ENCODE data around the gene PSMD12.
"Not testable (repeated sequence)": the region's sequence is repeated elsewhere in the genome, so short reads cannot be mapped to it uniquely, and the experiment has no call there.

Gene PSMD12

DNA sequence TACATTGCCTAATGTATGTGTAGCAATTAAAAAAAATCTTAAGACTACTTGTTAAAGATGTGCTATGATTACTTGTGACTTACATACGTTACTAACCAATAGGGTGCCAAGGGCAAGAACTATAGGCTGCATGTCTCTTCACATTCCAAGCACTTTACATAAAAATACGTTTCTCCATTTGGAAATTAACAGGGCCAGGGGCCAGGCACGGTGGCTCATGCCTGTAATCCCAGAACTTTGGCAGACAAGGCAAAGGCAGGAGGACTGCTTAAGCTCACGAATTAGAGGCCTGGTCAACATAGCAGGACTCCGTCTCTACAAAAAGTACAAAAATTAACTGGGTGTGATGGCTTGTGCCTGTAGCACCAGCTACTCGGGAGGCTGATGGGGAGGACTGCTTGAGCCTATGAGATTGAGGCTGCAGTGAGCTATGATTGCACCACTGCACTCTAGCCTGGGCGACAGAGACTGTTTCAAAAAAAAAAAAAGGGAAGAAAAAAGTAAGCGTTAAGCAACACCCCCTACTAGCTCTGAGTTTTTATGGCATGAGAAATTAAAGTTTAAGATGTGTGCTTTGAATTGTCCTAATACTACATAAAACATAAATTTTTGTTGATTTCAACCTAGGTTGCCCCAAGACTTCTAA lies 12.3 kb downstream of the PSMD12 start:
- DNase-seq (ENCODE audit: low read depth), result no peak

DNA sequence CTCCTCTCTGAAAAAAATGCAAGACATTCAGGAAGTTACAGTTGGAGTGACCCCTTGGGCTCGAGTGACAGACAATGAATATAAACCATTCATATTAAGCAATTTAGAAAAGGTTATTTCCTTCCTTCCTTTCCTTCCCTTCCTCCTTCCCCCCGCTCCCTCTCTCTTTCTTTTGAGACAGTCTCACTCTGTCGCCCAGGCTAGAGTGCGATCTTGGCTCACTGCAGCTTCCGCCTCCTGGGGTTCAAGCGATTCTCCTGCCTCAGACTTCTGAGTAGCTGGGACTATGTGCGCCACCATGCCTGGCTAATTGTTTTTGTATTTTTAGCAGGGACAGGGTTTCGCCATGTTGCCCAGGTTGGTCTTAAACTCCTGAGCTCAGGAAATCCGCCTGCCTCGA lies 13.2 kb downstream of the PSMD12 start:
- DNase-seq (ENCODE audit: low read depth), result no peak

DNA sequence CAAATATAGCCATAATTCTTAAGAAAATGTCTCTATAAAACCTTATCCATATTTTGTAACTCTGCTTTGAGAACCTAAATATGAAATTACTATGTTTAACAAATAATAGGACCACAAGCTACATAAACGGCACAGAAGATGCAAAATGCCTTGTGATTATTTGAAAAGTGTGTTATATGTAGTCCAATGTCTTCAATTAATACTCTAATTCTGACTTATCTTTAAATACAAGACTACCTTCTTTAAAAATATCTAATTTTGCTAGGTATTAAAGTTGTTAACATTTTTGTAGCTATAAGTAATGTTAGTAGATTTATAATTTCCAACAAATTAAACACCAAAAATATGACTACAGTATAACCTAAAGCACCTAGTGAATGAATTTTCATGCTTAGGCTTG lies 17.0 kb downstream of the PSMD12 start:
- DNase-seq (ENCODE audit: low read depth), result no peak

DNA sequence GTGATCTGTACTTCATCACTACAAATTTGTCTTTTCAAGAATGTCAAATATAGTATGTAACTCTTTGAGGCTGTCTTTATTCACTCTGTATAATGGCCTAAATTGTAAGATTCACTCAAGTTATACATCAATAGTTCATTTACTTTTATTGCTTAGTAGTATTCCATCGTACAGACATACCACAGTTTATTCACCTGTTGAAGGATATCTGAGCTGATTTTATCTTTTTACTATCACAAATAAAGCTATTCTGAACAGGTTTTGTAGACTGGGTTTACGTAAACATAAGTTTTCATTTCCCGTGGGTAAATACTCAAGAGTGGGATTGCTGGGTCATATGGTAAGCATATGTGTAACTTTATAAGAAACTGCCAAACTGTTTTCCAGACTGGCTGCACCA lies 18.6 kb downstream of the PSMD12 start:
- DNase-seq (ENCODE audit: low read depth), result no peak

DNA sequence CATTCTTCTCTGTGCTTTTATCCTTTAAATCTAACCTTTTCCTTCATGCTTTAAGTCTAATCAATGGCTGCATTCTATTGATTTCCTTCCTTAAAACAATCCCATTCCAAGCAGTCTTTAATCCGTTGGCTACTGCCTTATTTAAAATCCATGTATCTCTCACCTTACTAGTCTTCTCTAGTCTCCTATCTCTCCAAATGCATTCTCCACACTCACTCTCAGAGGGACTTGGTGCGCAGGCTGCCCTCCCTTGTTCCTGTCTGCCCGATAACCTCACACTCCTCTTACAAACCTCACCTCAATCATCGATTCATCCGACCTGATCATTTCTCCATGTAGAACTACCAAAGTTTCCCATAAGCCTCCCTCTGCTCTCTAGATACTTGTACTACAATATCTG lies 23.1 kb downstream of the PSMD12 start:
- no peak for DNase-seq (ENCODE audit: low read depth)

DNA sequence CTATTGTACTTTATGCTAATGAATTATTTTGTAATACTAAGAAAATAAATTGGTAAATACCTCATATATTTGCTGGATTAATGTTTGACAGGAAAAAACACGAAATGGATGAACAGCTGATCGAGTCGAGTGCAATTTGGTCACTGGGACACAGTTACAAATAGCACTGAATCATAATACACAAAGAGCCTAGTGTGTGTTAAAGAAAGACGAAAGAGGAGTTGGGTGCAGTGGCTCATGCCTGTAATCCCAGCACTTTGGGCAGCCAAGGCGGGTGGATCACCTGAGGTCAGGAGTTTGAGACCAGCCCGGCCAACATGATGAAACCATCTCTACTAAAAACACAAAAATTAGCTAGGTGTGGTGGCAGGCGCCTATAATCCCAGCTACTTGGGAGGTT lies 28.0 kb downstream of the PSMD12 start:
- not testable (repeated sequence) for DNase-seq (ENCODE audit: low read depth)

DNA sequence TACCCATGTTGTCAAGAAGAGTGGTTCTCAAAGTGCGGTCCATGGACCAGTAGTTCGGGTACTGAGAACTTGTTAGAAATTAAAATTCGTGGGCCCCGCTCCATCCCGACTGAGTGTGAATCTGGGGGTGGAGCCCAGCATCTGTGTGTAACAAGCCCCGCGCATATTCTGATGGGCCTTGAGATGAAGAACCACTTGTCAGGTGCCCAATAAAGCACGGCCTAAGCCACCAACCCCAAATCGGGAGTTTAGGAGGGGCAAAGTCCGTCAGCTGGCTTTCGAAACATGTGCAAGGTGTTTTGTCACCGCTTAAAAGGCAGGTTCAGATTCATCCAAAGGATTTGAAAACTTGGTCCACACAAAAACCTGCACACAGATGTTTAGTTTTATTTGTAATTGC lies 29.5 kb downstream of the PSMD12 start:
- no peak for DNase-seq (ENCODE audit: low read depth)

DNA sequence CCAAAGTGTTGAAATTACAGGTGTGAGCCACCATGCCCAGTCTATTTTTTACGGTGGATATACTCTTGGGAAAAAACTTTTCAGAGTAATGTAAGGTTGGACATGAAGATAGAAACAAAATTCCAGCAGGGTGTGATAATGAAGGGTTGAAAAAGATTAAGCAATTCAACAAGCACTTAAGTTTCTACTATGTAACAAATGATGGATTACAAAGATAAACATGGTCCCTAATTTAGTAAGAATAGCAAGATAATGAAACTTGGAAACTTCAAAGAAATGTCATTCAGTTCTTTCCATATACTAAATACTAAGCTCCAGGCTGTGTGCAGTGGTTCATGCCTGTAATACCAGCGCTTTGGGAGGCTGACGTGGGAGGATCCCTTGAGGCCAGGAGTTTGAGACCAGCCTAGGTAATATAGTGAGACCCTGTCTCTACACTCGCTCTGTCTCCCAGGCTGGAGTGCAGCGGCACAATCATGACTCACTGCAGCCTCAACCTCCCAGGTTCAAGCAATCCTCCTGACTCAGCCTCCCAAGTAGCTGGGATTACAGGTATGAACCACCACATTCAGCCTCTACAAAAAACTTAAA lies 31.0 kb downstream of the PSMD12 start:
- no peak for DNase-seq (ENCODE audit: low read depth)

DNA sequence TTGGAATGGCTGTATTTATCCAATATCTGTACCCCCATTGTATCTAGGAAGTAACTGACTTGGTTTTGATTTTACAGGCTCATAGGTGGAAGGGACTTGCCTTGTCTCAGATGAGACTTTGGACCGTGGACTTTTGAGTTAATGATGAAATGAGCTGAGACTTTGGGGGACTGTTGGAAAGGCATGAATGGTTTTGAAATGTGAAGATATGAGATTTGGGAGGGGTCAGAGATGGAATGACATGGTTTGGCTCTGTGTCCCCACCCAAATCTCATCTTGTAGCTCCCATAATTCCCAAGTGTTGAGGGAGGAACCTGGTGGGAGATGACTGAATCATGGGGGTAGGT lies 34.2 kb downstream of the PSMD12 start:
- not testable (repeated sequence) for DNase-seq (ENCODE audit: low read depth)

DNA sequence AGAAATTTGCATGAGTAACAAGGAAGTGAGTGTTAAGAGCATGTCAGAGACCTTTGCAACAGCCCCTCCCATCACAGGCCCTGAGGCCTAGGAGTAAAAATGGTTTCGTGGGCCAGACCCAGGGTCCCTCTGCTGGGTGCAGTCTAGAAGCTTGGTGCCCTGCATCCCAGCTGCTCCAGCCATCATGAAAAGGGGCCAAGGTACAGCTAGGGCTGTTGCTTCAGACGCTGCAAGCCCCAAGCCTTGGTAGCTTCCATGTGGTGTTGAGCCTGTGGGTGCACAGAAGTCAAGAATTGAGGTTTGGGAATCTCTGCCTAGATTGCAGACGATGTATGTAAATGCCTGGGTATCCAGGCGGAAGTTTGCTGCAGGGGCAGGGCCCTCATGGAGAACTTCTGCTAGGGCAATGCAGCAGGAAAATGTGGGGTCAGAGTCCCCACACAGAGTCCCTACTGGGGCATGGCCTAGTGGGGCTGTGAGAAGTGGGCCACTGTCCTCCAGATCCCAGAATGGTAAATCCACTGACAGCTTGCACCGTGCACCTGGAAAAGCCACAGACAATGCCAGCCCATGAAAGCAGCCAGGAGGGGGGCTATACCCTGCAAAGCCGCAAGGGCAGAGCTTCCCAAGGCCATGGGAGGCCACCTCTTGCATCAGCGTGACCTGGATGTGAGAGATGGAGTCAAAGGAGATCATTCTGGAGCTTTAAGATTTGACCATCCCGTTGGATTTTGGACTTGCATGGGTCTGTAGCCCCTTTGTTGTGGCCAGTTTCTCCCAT lies 34.8 kb downstream of the PSMD12 start:
- not testable (repeated sequence) for DNase-seq (ENCODE audit: low read depth)

DNA sequence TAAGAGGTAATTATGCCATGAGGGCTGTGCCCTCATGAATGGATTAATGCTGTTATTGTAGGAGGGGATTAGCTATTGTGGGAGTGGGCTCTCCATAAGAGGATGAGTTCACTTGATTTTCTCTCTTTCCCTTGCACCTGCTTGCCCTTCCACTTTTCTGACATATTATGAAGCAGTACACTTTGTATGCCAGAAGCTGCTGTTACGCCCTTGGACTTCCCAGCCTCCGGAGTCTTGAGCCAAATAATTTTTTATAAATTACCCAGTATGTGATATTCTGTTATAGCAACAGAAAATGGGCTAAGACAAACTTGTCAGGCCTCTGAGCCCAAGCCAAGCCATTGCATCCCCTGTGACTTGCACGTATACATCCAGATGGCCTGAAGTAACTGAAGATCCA lies 38.4 kb downstream of the PSMD12 start:
- no peak for DNase-seq (ENCODE audit: low read depth)

DNA sequence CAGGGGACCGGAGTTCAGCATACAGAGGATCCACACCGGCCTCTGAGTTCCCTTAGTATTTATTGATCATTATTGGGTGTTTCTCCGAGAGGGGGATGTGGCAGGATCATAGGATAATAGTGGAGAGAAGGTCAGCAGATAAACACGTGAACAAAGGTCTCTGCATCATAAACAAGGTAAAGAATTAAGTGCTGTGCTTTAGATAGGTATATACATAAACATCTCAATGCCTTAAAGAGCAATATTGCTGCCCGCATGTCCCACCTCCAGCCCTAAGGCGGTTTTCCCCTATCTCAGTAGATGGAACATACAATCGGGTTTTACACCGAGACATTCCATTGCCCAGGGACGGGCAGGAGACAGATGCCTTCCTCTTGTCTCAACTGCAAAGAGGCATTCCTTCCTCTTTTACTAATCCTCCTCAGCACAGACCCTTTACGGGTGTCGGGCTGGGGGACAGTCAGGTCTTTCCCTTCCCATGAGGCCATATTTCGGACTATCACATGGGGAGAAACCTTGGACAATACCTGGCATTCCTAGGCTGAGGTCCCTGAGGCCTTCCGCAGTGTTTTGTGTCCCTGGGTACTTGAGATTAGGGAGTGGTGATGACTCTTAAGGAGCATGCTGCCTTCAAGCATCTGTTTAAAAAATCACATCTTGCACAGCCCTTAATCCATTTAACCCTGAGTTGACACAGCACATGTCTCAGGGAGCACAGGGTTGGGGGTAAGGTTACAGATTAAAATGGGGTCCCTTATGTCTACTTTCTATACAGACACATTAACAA lies 39.2 kb downstream of the PSMD12 start:
- not testable (repeated sequence) for DNase-seq (ENCODE audit: low read depth)

DNA sequence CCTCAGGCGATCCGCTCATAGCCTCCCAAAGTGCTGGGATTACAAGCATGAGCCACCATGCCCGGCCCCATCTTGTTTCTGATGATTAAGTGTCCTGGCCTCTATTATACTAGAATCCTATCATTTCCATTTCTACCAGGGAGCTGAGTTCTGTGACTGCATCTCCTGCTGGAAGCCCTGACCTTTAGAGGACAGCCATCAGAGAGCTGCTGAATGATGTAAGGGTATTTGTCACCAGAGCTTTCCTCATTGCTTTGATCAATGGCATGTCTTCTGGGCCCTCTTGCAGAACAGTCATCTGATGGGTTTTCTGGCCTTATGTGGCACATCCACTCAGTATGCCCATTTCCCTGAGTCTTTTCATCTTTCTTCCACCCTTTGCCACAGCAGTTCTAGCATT lies 39.9 kb downstream of the PSMD12 start:
- no peak for DNase-seq (ENCODE audit: low read depth)

DNA sequence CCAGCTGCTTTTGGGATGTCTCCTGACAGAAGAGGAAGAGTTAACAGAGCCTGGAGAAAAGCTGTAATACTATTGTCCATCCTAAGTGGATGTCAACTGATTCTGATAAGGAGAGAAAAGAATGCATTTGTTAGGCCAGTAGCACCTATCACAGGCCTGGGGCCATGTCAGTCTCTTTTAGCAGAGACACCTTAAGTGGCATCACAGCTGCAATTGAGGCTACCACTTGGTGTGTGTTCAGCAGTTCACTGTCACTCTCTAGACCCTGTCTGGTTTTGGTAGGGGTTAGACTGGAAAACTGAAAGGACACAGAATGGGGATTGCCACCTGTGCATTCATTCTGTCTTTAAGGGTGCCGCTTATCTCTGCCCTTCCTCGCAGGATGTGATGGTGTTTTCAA lies 42.0 kb downstream of the PSMD12 start:
- DNase-seq (ENCODE audit: low read depth), result no peak

DNA sequence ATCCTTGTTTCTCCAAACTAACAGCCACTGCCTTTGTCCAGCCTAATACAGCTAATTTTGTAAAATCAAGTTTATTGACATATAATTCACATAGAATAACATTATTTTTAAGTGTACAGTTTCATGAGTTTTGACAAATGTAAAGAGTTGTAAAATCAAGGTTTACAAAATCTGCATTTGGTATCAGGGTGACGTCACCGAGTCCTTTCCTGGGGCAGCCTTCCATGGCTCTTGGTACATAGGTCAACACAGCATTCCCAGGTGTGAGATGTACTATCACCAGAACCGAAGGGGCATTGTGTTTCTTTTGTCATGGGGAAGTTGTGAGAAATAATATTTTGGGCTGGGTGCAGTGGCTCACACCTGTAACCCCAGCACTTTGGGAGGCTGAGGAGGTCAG lies 42.9 kb downstream of the PSMD12 start:
- no peak for DNase-seq (ENCODE audit: low read depth)

DNA sequence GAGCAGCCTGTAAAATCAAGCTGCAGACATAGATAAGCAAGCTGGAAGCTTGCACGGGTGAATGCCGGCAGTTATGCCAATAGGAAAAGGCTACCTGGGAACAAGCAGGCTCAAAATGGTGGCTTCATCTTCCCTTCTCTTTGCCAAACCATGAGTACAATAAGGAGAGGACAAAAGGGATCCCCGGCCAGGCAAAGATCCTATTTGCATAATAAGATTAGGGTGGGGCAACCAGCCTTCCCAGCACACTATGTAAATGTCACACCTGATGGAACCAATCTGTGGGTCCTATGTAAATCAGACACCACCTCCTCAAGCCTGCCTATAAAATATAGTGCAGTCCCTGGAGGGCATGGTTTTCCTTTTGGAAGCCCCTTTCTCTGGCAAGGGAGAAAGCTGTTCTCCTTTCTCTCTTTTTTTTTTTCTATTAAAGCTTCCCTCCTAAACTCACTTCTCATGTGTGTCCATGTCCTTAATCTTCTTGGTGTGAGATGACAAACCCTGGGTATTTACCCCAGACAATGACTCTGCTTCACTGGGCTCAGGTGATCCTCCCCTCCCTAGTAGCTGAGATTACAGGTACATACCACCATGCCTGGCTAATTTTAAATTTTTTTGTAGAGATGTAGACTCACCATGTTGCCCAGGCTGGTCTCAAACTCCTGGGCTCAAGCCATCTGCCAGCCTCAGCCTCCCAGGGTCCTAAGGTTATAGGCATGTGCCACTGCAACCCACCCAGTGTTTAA lies 44.2 kb downstream of the PSMD12 start:
- DNase-seq (ENCODE audit: low read depth), result no peak

DNA sequence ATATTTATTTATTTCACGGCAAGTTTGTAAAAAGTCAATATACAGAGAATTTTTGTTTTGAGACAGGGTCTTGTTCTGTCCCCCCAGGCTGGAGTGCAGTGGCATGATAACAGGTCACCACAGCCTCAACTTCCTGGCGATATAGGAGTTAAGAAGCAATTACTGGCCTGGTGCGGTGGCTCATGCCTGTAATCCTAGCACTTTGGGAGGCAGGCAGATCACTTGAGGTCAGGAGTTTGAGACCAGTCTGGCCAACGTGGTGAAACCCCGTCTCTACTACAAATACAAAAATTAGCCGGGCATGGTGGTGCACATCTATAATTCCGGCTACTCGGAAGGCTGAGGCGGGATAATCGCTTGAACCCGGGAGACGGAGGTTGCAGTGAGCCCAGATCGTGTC lies 44.9 kb downstream of the PSMD12 start:
- DNase-seq (ENCODE audit: low read depth), result not testable (repeated sequence)

DNA sequence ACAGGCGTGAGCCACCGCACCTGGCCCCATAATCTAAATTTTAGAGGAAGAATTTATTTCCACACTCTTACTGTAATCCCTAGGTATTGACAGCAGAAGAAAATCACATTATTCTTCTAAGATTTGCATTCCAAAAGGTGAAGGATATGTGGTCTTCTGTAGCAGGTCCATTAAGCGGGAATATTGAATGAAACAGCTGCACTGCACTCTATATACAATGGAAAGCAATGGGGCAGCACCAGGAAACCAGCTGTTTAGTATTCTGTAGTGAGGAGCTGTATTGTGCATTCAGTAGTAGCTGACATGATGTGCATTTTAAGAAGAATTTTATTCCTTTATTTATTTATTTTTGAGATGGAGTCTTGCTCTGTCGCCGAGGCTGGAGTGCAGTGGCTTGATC lies 49.6 kb downstream of the PSMD12 start:
- no peak for DNase-seq (ENCODE audit: low read depth)

DNA sequence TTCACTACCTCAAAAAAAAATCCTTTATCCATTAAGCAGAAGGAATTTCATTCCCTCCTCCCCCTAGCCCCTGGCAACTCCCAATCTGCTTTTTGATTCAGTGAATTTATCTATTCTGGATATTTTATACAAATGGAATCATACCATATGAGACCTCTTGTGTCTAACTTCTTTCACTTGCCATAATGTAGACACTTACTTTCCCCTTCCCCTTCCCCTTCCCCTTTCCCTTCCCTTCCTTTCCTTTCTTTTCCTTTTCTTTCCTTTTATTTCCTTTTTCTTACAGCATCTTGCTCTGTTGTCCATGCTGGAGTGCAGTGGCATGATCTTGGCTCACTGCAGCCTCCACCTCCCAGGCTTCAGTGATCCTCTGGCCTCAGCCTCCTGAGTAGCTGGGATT lies 50.5 kb downstream of the PSMD12 start:
- DNase-seq (ENCODE audit: low read depth), result no peak

DNA sequence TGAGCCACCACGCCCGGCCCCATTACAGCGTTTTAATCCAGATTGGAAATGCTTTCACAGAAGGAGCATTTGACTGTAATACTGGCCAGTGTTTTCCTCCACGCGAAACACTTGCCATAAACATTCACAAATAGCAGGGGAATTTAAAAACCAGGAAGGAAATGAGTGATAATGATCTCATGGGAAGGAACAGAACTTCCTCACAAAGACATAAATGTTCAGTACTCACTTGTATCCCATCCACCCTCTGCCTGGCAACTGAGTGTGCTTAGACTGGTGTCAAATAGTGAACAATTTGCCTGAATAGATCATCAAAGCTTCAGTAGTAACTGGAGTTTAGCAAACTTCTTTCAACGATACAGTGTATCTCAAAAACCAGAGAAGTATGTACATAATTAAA lies 54.1 kb downstream of the PSMD12 start:
- no peak for DNase-seq (ENCODE audit: low read depth)

DNA sequence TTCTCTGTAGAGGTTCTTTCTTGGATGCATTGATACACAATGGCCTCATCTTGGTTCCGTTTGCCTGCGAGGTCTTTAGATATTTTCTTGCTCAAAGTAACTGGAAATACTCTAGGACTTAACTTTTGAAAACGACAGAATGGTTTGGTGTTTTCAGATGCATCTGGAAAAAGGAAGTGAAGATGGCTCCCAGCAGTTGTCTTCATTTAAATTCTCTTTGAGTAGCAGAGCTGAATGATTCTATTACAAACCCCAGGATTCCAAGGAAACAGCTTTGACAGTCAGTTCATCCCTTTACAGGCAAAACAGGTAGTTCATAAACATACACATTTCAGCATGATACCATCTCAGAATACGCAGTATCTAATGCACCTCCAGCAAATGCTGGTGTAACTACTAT lies 54.8 kb downstream of the PSMD12 start:
- DNase-seq (ENCODE audit: low read depth), result no peak

DNA sequence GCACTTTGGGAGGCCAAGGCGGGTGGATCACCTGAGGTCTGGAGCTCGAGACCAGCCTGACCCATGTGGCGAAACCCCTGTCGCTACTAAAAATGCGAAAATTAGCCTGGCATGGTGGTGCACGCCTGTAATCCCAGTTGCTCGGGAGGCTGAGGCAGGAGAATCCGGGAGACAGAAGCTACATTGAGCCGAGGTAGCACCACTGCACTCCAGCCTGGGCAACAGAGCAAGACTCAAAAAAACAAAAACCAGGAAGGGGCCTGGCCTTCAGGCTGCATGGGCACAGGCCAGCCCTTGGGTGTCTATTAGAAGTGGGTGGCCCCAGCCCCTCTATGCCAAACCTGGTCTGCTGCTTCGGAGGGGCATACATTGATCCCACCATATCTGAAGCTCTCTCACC lies 56.0 kb downstream of the PSMD12 start:
- DNase-seq (ENCODE audit: low read depth), result no peak

Data from GM04504 (cell line).